ENCODE results near the gene TMEM139.

Gene TMEM139

DNA sequence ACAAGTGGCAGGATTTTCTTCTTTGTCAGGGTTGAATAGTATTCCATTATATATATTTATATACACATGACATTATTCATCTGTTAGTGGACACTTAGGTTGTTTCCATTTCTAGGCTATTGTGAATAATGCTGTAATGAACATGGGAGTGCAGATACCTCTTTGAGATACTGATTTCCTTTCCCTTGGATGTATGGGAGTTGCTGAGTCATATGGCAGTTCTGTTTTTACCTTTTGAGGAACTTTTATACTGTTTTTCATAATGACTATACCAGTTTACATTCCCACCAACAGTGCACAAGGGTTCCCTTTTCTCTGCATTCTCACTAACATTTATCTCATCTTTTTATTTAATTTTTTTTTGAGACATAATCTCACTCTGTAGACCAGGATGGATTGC lies 29.4 kb downstream of the TMEM139 start:
- no peak for DNase-seq
- no peaks in the 10 kb centered on the region for H3K9me3 ChIP-seq (ENCODE audit: severe bottlenecking)
- no peak overlapping the region for H3K27ac ChIP-seq
- no peaks in the 10 kb centered on the region for H3K27me3 ChIP-seq (ENCODE audit: insufficient read depth, low read depth, severe bottlenecking)
- H3K36me3 ChIP-seq: peaks cover 10% of the 10 kb centered on the region
- TF ChIP-seq, protein P1, sequence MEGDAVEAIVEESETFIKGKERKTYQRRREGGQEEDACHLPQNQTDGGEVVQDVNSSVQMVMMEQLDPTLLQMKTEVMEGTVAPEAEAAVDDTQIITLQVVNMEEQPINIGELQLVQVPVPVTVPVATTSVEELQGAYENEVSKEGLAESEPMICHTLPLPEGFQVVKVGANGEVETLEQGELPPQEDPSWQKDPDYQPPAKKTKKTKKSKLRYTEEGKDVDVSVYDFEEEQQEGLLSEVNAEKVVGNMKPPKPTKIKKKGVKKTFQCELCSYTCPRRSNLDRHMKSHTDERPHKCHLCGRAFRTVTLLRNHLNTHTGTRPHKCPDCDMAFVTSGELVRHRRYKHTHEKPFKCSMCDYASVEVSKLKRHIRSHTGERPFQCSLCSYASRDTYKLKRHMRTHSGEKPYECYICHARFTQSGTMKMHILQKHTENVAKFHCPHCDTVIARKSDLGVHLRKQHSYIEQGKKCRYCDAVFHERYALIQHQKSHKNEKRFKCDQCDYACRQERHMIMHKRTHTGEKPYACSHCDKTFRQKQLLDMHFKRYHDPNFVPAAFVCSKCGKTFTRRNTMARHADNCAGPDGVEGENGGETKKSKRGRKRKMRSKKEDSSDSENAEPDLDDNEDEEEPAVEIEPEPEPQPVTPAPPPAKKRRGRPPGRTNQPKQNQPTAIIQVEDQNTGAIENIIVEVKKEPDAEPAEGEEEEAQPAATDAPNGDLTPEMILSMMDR (IDR thresholded peaks at IDR 0.05; ENCODE audit: low read depth, low read length): no peak
- no peak overlapping the region for H3K4me3 ChIP-seq (ENCODE audit: low read depth, low read length)

DNA sequence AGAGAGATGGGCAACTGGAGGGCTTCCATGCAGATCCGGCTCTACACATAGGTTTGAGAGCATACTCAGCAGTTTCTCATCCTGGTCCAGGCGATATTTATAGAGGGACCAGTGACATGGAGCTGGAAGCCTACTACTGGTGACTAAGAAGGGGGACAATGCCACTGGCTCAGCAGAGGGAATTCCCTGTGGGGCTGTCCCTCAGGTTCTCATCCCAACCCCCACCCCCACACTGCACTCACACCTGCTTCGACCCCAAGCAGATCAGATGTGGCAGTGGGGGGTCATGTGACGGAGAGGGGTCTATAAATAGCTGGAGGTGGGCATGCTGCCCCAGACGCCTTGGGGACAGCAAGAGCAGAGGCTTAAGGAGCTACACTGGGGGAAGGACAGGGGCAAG lies 31.0 kb downstream of the TMEM139 start, which contains the start of gene CLCN1:
TSS of gene CLCN1 (plus strand) at position 336 of the 400 bp plus-strand sequence. CDS start 102 bp downstream, outside the sequence.
- no peak for DNase-seq
- Histone ChIP-seq H3K27ac (no peak within 1 kb of the TSS), H3K9me3 (ENCODE audit: severe bottlenecking) (no peaks in the 10 kb centered on the region), H3K36me3 (peaks cover 3% of the 10 kb centered on the region; the same call in 1 of the 2 replicates), H3K4me3 (ENCODE audit: low read depth, low read length) (no peak within 1 kb of the TSS), H3K27me3 (ENCODE audit: insufficient read depth, low read depth, severe bottlenecking) (no peaks in the 10 kb centered on the region)
- TF ChIP-seq, protein P1 (IDR thresholded peaks at IDR 0.05; ENCODE audit: low read depth, low read length): no peak

DNA sequence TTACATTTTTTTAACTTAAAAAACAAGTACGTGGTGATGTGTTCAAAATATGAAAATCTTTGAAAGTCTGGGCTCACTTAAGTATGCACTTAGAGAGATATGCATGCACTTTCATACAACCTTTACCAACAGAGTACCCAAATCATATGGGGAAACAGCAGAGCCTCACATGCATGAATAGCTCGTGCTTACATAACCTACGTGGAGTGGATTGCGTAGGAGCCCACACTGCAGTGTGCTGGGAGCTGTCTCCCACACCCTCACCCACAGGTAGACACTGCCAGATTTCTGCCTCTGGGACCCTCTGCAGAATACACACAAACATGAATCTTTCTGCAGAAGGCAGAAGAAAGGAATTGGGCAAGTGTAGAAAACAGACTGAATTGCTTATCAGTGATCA lies 31.7 kb downstream of the TMEM139 start:
- peaks cover 3% of the 10 kb centered on the region; the same call in 1 of the 2 replicates for H3K36me3 ChIP-seq
- no peak overlapping the region for H3K27ac ChIP-seq
- no peaks in the 10 kb centered on the region for H3K9me3 ChIP-seq (ENCODE audit: severe bottlenecking)
- H3K4me3 ChIP-seq (ENCODE audit: low read depth, low read length): no peak overlapping the region
- no peaks in the 10 kb centered on the region for H3K27me3 ChIP-seq (ENCODE audit: insufficient read depth, low read depth, severe bottlenecking)
- TF ChIP-seq, protein P1 (IDR thresholded peaks at IDR 0.05; ENCODE audit: low read depth, low read length): no peak
- no peak for DNase-seq

DNA sequence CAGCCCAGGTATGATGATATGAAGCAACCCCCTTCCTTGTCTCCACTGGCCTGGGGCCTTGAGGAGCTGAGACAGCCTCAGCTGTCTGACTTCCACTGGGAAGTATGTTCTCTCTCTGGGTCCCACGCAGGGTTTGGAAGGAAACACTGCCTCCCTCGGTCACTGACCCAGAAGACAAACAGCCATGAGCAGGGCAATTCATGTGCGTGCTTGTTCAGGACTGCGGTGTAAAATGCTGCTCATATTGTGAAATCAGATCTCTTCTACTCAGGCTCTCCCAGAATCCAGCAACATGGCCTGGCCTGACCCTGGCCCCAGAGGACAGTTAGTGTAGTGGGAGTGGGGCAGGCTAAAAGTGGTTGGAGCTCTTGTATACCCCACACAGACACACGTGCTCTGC lies 33.9 kb downstream of the TMEM139 start:
- H3K36me3 ChIP-seq: no peaks in the 10 kb centered on the region
- H3K27me3 ChIP-seq (ENCODE audit: insufficient read depth, low read depth, severe bottlenecking): no peaks in the 10 kb centered on the region
- no peak overlapping the region for H3K27ac ChIP-seq
- H3K9me3 ChIP-seq (ENCODE audit: severe bottlenecking): no peaks in the 10 kb centered on the region
- DNase-seq: no peak
- H3K4me3 ChIP-seq (ENCODE audit: low read depth, low read length): no peak overlapping the region
- TF ChIP-seq, protein P1 (IDR thresholded peaks at IDR 0.05; ENCODE audit: low read depth, low read length): no peak

DNA sequence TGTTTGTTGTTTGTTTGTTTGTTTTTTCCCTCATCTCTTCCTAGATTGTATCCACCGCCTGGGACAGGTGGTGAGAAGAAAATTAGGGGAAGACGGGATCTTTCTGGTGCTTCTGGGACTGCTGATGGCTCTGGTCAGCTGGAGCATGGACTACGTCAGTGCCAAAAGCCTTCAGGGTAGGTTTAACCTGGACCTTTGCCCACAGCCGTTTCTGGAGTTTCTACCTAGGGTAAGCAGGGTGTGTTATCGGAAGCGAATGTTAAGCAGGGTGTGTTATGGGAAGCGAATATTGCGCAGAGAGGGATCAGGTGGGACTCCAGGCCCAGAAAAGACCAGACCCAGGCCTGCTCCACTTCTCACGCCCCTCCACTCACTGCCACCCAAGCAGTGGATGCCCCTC lies 35.9 kb downstream of the TMEM139 start:
- DNase-seq: no peak
- Histone ChIP-seq H3K27ac (no peak overlapping the region), H3K4me3 (ENCODE audit: low read depth, low read length) (no peak overlapping the region), H3K9me3 (ENCODE audit: severe bottlenecking) (no peaks in the 10 kb centered on the region), H3K36me3 (no peaks in the 10 kb centered on the region), H3K27me3 (ENCODE audit: insufficient read depth, low read depth, severe bottlenecking) (no peaks in the 10 kb centered on the region)
- TF ChIP-seq, protein P1 (IDR thresholded peaks at IDR 0.05; ENCODE audit: low read depth, low read length): no peak

DNA sequence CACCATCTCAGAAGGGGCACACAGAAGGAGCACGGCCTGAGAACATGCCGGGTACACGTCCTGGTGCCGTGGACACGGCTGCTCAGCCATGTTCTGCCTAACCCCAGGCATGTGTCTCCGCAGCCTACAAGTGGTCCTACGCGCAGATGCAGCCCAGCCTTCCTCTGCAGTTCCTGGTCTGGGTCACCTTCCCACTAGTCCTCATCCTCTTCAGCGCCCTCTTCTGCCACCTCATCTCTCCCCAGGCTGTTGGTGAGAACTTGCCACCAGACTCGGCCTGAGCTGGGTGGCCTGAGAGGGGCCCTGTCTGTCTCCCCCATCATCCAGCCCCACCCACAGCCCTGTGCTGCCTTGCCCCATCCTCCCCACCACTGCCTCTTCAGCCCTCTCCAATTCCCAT lies 36.5 kb downstream of the TMEM139 start:
- no peaks in the 10 kb centered on the region for H3K36me3 ChIP-seq
- H3K27ac ChIP-seq: no peak overlapping the region
- no peaks in the 10 kb centered on the region for H3K27me3 ChIP-seq (ENCODE audit: insufficient read depth, low read depth, severe bottlenecking)
- no peak overlapping the region for H3K4me3 ChIP-seq (ENCODE audit: low read depth, low read length)
- no peaks in the 10 kb centered on the region for H3K9me3 ChIP-seq (ENCODE audit: severe bottlenecking)
- DNase-seq: no peak
- TF ChIP-seq, protein P1 (IDR thresholded peaks at IDR 0.05; ENCODE audit: low read depth, low read length): no peak

All from WERI-Rb-1 (cell line).